ENCODE results near the gene CD300E.

GRCh38 chr17:74644419-74644818 is 20.9 kb upstream of the CD300E start:
- TF ChIP-seq CTCF (IDR thresholded peaks at IDR 0.05; ENCODE audit: low read depth, low read length, poor library complexity, severe bottlenecking) (no peak), EZH2phosphoT487 (IDR thresholded peaks at IDR 0.05; ENCODE audit: borderline replicate concordance, low read length) (no peak)
